Ishikawa (cell line): ENCODE measurements around the gene PIBF1.

Experiments used
- CEBPB ChIP-seq: IDR thresholded peaks from 2 replicates; pipeline ENCODE4 v1.6.1; 2012
- CREB1 ChIP-seq: IDR thresholded peaks from 2 replicates; pipeline ENCODE4 v1.6.1; 2012; ENCODE audit warnings: low read depth
- EGR1 ChIP-seq: IDR thresholded peaks from 2 replicates; pipeline ENCODE4 v1.6.1; 2012
- EP300 ChIP-seq: IDR thresholded peaks from 2 replicates; pipeline ENCODE4 v1.6.1; 2012; ENCODE audit warnings: borderline replicate concordance
- FOXM1 ChIP-seq: IDR thresholded peaks from 2 replicates; pipeline ENCODE4 v1.6.1; 2012; ENCODE audit warnings: low read depth, borderline replicate concordance
- NFIC ChIP-seq: IDR thresholded peaks from 2 replicates; pipeline ENCODE4 v1.6.1; 2012
- RAD21 ChIP-seq: IDR thresholded peaks from 2 replicates; pipeline ENCODE4 v1.6.1; 2012; ENCODE audit warnings: low read depth
- TAF1 ChIP-seq: IDR thresholded peaks from 2 replicates; pipeline ENCODE4 v1.6.1; 2012; ENCODE audit warnings: low read depth, mild to moderate bottlenecking
- TCF12 ChIP-seq: IDR thresholded peaks from 2 replicates; pipeline ENCODE4 v1.6.1; 2012; ENCODE audit warnings: low read depth
- TEAD4 ChIP-seq: IDR thresholded peaks from 2 replicates; pipeline ENCODE4 v1.6.1; 2012
- YY1 ChIP-seq: IDR thresholded peaks from 2 replicates; pipeline ENCODE4 v1.6.1; 2012; ENCODE audit warnings: low read depth
- ZBTB7A ChIP-seq: IDR thresholded peaks from 2 replicates; pipeline ENCODE4 v1.6.1; 2012; ENCODE audit warnings: low read depth
- TF ChIP-seq, protein P1 (sequence below): IDR thresholded peaks from 2 replicates; pipeline ENCODE4 v1.6.1; 2012
- TF ChIP-seq, protein P2 (sequence below): IDR thresholded peaks from 2 replicates; pipeline ENCODE4 v1.6.1; 2012; ENCODE audit warnings: low read depth, mild to moderate bottlenecking
- TF ChIP-seq, protein P3 (sequence below): IDR thresholded peaks from 2 replicates; pipeline ENCODE4 v1.6.1; 2012

The PIBF1 gene

DNA sequence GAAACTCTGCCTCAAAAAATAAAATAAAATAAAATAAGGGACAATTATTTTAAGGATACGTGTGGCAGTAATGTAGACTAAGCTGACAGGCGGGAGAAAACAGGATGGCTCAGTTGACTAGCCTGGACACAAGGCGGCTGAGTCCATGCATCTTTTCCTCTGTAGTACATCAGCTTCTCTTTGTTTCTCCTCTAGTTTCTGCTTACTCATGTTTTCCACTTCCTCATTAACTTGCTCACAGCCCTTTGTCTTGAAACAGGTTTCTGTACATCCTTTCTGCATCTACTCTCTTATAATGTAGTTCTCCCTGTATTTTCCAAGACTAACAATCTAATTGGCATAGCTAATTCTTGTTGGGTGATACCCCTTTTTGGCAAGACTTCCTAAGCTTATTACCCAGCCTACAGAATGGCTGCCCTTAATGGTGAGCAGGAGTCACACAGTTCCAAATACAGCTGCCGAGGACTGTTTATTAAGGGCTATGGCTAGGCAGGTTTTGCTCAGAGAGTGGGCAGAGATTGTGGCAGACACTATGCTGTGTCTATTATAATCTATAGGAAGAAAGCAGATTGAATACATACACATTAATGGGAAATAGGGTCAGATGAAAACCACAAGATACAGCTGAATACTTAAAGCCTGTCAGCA is 218.2 kb downstream of the PIBF1 start:
- TF ChIP-seq TAF1, result no peak
- TF ChIP-seq YY1, result no peak
- TF ChIP-seq EGR1, result no peak
- TF ChIP-seq RAD21, result no peak
- TF ChIP-seq EP300, result no peak
- TF ChIP-seq CREB1, result no peak
- TF ChIP-seq TEAD4, result no peak
- TF ChIP-seq NFIC, result no peak
- TF ChIP-seq, protein P1, sequence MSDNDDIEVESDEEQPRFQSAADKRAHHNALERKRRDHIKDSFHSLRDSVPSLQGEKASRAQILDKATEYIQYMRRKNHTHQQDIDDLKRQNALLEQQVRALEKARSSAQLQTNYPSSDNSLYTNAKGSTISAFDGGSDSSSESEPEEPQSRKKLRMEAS, result no peak
- no peak for TF ChIP-seq CEBPB
- no peak for TF ChIP-seq TCF12

DNA sequence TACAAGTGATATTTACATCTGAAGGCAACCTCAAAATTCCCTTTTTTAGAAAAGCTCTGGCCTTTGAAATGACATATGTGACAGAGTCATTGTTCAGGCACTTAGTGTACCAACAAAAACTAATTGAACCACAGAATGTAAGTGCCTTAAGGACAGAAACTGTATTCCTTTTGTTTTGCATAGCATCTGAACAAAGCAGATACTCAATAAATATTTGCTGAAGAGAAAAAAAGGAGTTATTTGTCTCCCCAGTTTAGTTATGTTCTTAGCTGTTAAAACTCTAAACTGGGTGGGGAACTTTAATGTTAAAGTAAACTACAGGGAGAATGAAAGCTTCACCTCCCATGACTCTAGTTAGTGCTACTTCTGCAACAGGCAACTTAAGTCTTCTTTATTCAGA is 220.0 kb downstream of the PIBF1 start:
- TF ChIP-seq CREB1 (no peak), TEAD4 (no peak), RAD21 (no peak), CEBPB (no peak), EGR1 (no peak), TCF12 (no peak), ZBTB7A (no peak), NFIC (no peak), YY1 (no peak), EP300 (no peak)
- TF ChIP-seq, protein P2, sequence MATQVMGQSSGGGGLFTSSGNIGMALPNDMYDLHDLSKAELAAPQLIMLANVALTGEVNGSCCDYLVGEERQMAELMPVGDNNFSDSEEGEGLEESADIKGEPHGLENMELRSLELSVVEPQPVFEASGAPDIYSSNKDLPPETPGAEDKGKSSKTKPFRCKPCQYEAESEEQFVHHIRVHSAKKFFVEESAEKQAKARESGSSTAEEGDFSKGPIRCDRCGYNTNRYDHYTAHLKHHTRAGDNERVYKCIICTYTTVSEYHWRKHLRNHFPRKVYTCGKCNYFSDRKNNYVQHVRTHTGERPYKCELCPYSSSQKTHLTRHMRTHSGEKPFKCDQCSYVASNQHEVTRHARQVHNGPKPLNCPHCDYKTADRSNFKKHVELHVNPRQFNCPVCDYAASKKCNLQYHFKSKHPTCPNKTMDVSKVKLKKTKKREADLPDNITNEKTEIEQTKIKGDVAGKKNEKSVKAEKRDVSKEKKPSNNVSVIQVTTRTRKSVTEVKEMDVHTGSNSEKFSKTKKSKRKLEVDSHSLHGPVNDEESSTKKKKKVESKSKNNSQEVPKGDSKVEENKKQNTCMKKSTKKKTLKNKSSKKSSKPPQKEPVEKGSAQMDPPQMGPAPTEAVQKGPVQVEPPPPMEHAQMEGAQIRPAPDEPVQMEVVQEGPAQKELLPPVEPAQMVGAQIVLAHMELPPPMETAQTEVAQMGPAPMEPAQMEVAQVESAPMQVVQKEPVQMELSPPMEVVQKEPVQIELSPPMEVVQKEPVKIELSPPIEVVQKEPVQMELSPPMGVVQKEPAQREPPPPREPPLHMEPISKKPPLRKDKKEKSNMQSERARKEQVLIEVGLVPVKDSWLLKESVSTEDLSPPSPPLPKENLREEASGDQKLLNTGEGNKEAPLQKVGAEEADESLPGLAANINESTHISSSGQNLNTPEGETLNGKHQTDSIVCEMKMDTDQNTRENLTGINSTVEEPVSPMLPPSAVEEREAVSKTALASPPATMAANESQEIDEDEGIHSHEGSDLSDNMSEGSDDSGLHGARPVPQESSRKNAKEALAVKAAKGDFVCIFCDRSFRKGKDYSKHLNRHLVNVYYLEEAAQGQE, result no peak
- TF ChIP-seq, protein P1, result no peak
- TF ChIP-seq, protein P3, sequence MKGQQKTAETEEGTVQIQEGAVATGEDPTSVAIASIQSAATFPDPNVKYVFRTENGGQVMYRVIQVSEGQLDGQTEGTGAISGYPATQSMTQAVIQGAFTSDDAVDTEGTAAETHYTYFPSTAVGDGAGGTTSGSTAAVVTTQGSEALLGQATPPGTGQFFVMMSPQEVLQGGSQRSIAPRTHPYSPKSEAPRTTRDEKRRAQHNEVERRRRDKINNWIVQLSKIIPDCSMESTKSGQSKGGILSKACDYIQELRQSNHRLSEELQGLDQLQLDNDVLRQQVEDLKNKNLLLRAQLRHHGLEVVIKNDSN, result no peak

DNA sequence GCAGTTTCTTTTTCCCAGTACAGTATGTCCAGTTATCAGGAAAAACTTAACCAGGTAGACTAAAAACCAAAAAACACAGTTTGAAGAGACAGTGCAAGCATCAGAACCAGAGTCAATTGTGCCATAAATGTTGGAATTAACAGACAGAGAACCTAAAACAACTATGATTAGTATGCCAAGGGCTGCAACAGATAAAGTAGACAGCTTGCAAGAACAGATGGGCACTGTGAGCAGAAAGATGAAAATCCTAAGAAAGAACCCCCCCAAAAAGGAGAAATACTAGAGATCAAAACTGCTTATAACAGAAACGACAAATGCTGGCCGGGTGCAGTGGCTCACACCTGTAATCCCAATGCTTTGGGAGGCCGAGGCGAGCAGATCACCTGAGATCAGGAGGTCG is 229.8 kb downstream of the PIBF1 start:
- TF ChIP-seq TEAD4 (no peak), EGR1 (no peak), FOXM1 (no peak), CREB1 (no peak), CEBPB (no peak)

DNA sequence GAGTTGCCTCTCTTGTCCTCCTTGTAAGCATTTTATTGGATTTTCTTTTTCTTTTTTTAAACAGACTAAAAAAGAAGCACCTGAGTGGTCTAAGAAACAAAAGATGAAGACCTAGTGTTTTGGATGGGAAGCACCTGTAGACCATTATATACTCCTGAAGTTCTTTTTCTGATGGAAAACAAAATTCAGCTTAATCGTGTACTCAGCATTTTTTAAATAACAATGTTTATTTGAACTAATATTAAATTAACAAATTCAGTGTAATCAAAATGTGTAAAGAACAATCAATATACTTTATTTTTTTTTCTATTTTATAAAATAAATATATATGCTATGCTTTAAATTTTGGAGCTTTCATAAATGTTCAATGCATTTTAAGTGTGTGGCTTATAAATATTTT is 233.9 kb downstream of the PIBF1 start:
- no peak for TF ChIP-seq NFIC

DNA sequence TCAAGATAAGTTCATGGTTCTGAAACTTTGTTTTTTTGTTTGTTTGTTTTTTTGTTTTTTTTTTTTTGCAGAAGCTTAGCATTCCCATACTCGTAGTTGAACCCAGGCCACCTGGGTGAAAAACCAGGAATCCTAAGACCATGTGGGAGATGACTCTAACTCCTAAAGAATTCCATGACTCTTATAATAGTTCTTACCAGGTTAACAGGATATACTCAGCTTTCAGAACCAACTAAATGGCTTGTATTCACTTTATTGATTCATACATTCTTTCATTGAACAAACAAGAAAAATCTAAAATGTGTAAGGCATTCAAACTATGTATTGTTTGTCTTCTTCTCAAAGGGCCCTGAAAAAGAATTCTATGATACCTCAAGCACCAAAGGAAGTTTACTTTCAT is 236.4 kb downstream of the PIBF1 start:
- no peak for TF ChIP-seq NFIC

DNA sequence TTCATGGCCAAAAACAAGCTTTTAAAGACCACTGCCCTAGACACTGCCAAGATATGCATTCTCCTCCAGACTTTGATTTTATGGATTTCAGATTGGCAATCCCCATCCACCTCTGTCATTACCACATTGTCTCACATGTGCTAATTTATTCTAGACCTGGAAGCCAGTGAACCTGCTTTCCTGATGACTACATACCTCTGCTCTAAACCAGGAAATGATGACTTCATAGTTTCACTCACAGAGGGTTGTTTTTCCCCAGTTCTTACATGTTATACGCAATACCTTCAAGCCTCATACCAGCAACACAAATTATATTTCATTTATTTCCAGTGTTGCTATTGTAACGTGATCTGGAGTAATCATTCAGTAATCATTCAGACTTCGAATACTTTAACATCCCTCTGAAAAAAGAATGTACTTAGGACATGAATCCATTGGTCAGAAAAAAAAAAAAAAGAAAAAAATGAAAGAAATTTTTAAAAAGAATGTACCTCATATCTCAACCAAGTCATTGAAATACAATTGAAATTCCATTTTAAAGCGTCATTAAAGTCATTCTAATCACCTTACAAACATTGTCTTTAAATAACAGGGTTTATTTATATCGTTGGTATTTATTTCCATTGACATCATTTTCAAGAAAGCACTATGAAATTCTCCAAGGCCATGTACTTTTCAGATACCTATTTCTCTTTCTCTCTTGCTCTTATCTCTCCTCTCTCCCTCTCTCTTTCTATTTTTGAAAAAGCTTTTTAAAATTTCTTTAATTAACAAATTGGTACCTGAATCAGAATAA is 243.5 kb downstream of the PIBF1 start:
- TF ChIP-seq RAD21, result no peak
- TF ChIP-seq FOXM1, result no peak

DNA sequence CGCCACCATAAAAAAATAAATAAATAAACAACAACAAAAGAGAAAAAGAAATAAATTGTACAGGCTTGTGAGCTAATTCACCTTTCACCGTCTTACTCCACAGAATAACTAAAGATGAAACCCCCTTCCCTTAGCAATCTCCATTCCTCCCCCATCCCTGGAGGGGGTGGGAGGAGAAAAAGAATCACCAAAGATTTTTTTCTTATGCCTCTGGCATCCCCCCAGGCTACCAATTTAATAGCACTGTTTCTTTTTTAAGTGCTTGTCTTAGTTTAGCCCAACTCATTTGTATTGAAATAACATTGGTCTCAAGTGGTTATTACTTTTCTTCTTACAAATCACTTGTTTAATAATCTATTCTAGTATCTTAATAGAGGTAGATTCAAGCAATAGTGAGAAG is 253.0 kb downstream of the PIBF1 start:
- TF ChIP-seq TCF12, result no peak
- no peak for TF ChIP-seq EP300
- TF ChIP-seq, protein P3, result no peak
- no peak for TF ChIP-seq FOXM1
- TF ChIP-seq YY1, result no peak
- TF ChIP-seq RAD21, result no peak
- TF ChIP-seq CEBPB, result no peak
- TF ChIP-seq ZBTB7A, result no peak
- TF ChIP-seq EGR1, result no peak
- no peak for TF ChIP-seq TAF1
- no peak for TF ChIP-seq CREB1
- TF ChIP-seq, protein P2, result no peak
- TF ChIP-seq, protein P1, result no peak
- TF ChIP-seq TEAD4, result no peak
- no peak for TF ChIP-seq NFIC
